Neural crest cell (in vitro differentiated cells): ENCODE results near the gene DISC1. TPM values are rescaled to one million over a fixed set of nuclear protein-coding genes. Genes with fewer than 3 reads are reported as not detected.

ENCODE experiments used
- DNase-seq: peaks from one replicate; pipeline ENCODE4 v3.0.0; 2021; ENCODE audit warnings: low read depth, mixed read lengths, low spot score
- H3K27ac Mint-ChIP-seq: one replicate; pipeline ENCODE4 v1.8.0; 2021; ENCODE audit warnings: mild to moderate bottlenecking, mixed read lengths; ENCODE audit not compliant: unreplicated experiment
- H3K27me3 Mint-ChIP-seq: 2 replicates; pipeline ENCODE4 v1.8.0; 2021; ENCODE audit warnings: low read depth, mild to moderate bottlenecking, mixed read lengths
- H3K36me3 Mint-ChIP-seq: 2 replicates; pipeline ENCODE4 v1.8.0; 2021; ENCODE audit warnings: low read depth, mild to moderate bottlenecking, mixed read lengths
- H3K4me1 Mint-ChIP-seq: 2 replicates; pipeline ENCODE4 v1.8.0; 2021; ENCODE audit warnings: mixed read lengths
- H3K4me3 Mint-ChIP-seq: one replicate; pipeline ENCODE4 v1.8.0; 2021; ENCODE audit warnings: mild to moderate bottlenecking, mixed read lengths
- H3K9me3 Mint-ChIP-seq: 2 replicates; pipeline ENCODE4 v1.8.0; 2021; ENCODE audit warnings: mixed read lengths
- CTCF ChIP-seq: fragments of 200-600 bp; sonication (generic); conservative IDR thresholded peaks from 2 replicates; pipeline ENCODE4 v1.5.0; 2021; ENCODE audit warnings: antibody characterized with exemption, mild to moderate bottlenecking
- total RNA-seq: library from RNA; stranded (reverse); gene quantifications from 2 replicates; pipeline ENCODE4 v1.2.1, GENCODE V29; 2021

Gene DISC1
- total RNA-seq, 1 donor from 2014 or later, result 13.7 TPM

- Mint-ChIP-seq H3K9me3 (no peaks in the 10 kb centered on the region), H3K27me3 (no peaks in the 10 kb centered on the region), H3K27ac (no peak overlapping the region), H3K36me3 (peaks cover 7% of the 10 kb centered on the region), H3K4me3 (no peak overlapping the region), H3K4me1 (peaks cover 6% of the 10 kb centered on the region)
- DNase-seq, result no peak
- no peak for TF ChIP-seq CTCF
Observed at GRCh38 chr1:232033285-232033684, 406.7 kb downstream of the DISC1 start.

DNA sequence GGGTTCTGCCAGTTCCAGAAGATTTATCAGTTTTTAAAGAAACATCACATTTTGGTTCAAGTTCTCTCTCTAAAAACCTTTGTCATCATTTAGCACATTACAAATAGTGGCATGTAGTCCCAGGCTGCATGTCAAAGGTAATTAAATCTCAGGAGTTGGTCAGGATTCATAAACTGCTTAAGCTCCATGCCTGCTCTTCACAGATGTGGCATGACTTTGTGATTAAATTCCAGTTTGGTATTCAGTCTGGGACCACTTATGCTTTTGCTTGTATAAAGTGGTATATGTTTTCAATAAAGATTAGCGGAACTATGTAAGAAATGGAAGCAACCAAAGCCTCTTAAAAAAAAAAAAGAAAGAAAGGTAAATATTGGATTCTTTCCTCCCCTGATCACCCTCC lies 408.0 kb downstream of the DISC1 start:
- no peaks in the 10 kb centered on the region for H3K9me3 Mint-ChIP-seq
- no peaks in the 10 kb centered on the region for H3K27me3 Mint-ChIP-seq
- no peak overlapping the region for H3K4me3 Mint-ChIP-seq
- H3K27ac Mint-ChIP-seq, result no peak overlapping the region
- peaks cover 9% of the 10 kb centered on the region for H3K36me3 Mint-ChIP-seq
- H3K4me1 Mint-ChIP-seq, result no peaks in the 10 kb centered on the region
- DNase-seq, result no peak
- no peak for TF ChIP-seq CTCF

- no peak overlapping the region for H3K4me3 Mint-ChIP-seq
- TF ChIP-seq CTCF, result no peak
- DNase-seq, result no peak
- peaks cover 9% of the 10 kb centered on the region for H3K36me3 Mint-ChIP-seq
- no peak overlapping the region for H3K27ac Mint-ChIP-seq
- H3K9me3 Mint-ChIP-seq, result no peaks in the 10 kb centered on the region
- no peaks in the 10 kb centered on the region for H3K27me3 Mint-ChIP-seq
- no peaks in the 10 kb centered on the region for H3K4me1 Mint-ChIP-seq
Observed at GRCh38 chr1:232036181-232036933, 409.8 kb downstream of the DISC1 start.

DNA sequence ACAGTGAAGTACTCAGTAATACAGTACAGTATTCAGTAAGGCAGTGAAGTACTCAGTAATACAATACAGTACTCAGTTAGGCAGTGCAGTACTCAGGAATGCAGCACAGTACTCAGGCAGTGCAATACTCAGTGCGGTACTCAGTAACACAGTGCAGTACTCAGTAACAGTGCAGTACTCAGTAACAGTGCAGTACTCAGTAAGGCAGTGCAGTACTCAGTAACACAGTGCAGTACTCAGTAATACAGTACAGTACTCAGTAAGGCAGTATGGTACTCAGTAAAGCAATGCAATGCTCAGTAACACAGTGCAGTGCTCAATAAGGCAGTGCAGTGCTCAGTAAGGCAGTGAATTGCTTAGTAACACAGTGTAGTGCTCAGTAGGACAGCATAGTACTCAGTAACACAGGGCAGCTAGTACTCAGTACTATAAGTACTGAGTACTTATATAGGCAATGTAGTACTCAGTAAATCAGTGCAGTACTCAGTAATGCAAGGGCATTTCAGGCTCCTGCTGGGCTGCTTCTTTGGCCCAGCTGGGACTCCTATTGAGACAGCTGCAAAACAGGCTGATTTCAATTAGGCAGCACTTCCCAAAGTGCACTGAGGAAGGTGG lies 411.3 kb downstream of the DISC1 start:
- TF ChIP-seq CTCF, result no peak
- Mint-ChIP-seq H3K27ac (no peak overlapping the region), H3K9me3 (no peaks in the 10 kb centered on the region), H3K27me3 (no peaks in the 10 kb centered on the region), H3K36me3 (peaks cover 9% of the 10 kb centered on the region), H3K4me3 (no peak overlapping the region), H3K4me1 (peaks cover 2% of the 10 kb centered on the region)
- no peak for DNase-seq

DNA sequence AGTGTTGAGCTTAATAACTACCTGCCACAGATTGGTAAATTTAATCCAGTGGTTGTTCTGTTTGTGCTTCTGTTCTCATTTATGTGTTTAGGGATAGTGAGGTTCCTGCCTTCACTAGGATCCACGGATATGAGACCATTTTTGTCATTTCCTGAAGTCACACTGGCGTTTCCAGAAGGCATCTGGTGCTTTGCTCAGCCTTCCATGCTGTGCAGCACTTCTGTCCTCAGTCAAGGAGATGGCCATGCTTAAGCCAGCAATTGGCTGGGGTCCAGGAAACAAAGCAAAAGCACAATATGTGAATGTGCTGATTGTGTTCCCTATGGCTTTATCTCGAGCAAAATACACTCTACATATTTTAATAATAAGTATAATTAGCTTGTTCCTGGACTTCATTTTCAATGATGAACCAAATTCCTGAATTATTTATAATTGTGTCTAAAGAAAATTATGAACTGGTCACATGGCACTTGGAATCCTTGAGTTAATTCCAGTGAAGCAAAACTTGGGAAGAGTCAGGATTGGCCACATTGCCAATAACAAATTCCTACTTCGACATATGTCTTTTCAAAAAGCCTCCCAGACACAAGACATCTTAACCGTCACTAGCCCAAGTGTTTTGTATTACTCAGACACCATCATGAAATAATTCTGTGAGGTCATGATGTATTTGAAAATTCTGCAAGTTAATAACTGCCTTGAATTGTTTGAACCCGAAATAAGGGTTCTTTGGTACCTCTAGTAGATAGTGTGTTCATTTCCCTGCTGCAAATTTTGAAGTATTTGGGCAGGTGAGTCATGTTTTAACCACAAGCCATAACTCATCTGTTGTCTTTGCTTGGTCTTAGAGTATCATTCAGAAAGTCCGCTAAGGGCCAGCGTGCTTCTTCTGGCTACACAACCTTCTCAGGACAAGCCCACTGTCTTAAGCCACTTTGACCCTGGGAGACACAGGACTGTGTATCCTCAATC lies 412.4 kb downstream of the DISC1 start:
- Mint-ChIP-seq H3K9me3 (no peaks in the 10 kb centered on the region), H3K27me3 (no peaks in the 10 kb centered on the region), H3K36me3 (peaks cover 9% of the 10 kb centered on the region), H3K4me1 (peaks cover 9% of the 10 kb centered on the region), H3K27ac (no peak overlapping the region), H3K4me3 (no peak overlapping the region)
- TF ChIP-seq CTCF, result no peak
- no peak for DNase-seq
